Stimulated activated CD8-positive, alpha-beta memory T cell treated with anti-CD3 and anti-CD28 coated beads, Interleukin-4, amount 100 ng/mL, for 24 hours (primary cell): ENCODE data around the gene PCBP4.

Source experiments
- DNase-seq: peaks from one replicate; pipeline ENCODE4 v3.0.0-alpha.2; 2020; ENCODE audit warnings: low read depth

Gene PCBP4

GRCh38 chr3:51955175-51955892 is 11.9 kb downstream of the PCBP4 start, which contains the start of gene GPR62:
TSS of gene GPR62 (plus strand) at chr3:51955381. CDS start at chr3:51955653, 272 bp downstream.
- no peak for DNase-seq

GRCh38 chr3:51954713-51955112 is 12.5 kb downstream of the PCBP4 start:
- DNase-seq, result no peak

DNA sequence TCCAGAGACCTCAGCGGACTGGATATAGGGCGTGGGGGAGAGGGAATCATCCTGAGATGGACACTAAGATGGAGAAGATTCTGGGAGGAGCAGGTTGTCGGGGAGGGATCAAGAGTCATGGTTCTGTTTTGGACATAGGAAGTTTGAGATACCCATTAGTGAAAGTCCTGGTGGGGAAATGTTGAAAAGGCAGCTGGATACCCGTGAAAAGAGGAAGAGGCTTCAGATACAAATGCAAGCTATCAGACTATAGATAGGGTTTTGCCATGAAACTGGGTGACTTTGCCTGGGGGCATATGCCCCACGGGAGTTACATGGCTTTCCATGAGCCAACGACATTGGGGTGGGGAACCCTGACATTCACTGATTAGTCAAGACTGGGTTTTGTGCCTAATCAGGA is 13.1 kb downstream of the PCBP4 start:
- DNase-seq, result no peak

DNA sequence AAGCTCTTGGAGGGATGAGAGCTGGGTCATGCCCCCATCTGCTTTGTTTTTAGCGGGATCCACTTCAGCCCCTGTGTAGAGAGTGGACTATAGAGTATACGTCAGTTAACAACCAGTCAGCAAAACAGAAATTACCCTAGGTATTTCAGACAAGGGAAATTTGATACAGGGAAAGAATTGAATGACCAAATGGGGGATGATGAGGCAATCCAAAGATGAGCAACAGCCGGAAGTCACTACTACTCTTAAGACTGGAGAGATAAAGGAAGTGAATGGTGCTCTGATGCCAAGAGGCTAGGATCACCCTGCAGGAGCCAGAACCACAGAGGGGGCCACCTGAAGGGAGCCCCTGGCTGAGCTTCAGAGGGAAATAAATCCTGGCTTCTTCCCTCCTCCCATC is 13.8 kb downstream of the PCBP4 start:
- no peak for DNase-seq

DNA sequence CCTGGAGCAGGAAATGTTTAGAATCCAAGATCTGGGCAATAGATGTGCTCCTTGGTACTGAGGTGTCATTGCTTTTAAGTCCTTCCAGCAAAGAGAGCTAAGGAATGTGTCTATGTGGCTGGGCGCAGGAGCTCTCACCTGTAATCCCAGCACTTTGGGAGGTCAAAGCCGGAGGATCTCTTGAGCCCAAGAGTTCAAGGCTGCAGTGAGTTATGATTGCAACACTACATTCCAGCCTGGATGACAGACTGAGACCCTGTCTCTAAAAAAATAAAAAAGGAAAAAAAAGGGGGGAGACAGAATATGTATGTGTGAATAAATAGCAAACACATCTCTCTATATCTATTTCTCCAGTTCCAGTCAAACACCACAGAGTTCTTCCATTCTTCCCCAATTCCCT is 16.4 kb downstream of the PCBP4 start:
- DNase-seq, result no peak

- DNase-seq, result no peak
Measured at GRCh38 chr3:51949121-51949520, 18.1 kb downstream of the PCBP4 start.

- no peak for DNase-seq
Measured at GRCh38 chr3:51948016-51948580, 19.2 kb downstream of the PCBP4 start.

GRCh38 chr3:51947215-51947900 is 19.9 kb downstream of the PCBP4 start:
- no peak for DNase-seq

- DNase-seq, result no peak
Measured at GRCh38 chr3:51946796-51947195, 20.5 kb downstream of the PCBP4 start.

- no peak for DNase-seq
Measured at GRCh38 chr3:51945926-51946705, 21.1 kb downstream of the PCBP4 start.

DNA sequence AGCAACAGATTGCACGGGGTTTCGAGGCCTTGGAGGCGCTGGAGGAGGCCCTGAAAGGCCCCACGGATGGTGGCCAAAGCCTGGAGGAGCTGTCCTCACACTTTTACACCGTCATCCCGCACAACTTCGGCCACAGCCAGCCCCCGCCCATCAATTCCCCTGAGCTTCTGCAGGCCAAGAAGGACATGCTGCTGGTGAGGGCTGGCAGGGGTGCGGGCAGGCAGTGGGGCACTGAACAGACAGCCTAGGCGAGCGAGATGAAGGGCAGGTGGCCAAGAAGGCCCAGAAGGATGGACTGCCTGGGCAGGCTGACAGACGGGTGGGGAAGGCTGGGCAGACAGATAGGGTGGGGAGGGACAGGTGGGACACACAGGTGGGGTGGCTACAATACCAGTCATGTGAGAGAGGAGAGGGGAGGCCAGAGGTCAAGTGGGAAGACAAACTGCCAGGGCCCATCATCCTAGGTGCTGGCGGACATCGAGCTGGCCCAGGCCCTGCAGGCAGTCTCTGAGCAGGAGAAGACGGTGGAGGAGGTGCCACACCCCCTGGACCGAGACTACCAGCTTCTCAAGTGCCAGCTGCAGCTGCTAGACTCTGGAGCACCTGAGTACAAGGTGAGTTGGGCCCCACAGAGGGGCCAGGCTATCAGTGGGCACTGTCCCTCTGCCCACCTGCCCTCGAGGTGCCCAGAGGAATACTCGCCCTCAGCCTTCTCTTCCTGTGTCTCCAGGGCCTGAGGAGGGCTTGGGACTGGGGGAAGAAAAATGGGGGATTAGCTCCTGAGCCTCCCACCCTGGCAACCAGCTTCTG is 22.0 kb downstream of the PCBP4 start:
- no peak for DNase-seq

DNA sequence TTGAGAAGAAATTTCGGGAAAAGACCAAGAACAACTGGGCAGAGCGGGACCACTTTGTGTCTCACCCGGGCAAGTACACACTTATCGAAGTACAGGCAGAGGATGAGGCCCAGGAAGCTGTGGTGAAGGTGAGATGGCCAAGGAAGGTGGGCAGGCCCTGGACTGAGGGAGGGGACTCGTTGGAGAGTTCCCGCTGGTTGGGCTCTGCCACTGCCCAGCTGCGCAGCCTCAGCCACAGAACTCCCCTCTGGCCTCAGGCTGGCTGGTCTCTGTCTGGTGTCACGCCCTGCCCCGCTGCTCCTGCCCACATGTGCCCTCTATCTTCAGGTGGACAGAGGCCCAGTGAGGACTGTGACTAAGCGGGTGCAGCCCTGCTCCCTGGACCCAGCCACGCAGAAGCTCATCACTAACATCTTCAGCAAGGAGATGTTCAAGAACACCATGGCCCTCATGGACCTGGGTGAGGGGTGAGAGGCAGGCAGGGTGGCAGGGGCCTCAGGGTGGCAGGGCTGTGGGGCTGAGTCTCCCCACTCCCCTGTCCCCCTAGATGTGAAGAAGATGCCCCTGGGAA is 22.7 kb downstream of the PCBP4 start:
- no peak for DNase-seq

DNA sequence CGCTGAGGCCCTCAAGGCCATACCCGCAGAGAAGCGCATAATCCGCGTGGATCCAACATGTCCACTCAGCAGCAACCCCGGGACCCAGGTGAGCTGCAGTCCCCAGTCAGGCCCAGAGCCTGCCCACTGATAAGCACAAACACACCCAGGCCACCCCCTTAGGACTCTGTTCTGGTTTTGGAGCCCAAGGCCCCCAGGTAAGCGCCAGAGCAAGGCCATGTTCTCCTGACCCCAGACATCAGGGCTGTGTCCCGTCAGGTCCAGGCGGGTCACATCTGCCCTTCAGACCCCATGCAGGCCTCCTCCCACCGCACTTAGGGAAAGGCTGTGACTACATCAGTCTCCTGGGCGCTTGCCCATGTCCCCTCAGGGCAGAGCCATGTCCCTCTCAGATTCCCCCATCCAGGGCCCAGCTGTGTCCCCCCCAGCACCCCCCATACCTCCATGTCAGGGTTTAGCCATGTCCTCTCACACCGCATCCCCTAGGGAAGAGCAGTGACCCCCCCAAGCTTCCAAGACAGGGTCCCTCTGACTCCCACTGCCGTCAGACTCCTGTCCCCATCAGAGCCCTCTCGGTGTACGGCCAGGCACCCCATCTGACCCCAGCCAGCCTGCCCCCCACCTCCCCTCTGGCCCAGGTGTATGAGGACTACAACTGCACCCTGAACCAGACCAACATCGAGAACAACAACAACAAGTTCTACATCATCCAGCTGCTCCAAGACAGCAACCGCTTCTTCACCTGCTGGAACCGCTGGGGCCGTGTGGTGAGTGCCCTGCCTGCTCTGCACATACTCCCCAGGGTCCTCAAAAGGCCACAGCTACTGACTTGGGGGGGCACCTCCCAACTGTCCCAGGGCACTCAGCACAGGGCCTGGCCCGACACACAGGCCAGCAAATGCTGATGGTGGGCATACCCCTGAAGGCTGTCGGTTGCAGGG is 23.5 kb downstream of the PCBP4 start:
- no peak for DNase-seq

- DNase-seq, result peak; percentile 42
Measured at GRCh38 chr3:51942603-51943450, 24.4 kb downstream of the PCBP4 start.

DNA sequence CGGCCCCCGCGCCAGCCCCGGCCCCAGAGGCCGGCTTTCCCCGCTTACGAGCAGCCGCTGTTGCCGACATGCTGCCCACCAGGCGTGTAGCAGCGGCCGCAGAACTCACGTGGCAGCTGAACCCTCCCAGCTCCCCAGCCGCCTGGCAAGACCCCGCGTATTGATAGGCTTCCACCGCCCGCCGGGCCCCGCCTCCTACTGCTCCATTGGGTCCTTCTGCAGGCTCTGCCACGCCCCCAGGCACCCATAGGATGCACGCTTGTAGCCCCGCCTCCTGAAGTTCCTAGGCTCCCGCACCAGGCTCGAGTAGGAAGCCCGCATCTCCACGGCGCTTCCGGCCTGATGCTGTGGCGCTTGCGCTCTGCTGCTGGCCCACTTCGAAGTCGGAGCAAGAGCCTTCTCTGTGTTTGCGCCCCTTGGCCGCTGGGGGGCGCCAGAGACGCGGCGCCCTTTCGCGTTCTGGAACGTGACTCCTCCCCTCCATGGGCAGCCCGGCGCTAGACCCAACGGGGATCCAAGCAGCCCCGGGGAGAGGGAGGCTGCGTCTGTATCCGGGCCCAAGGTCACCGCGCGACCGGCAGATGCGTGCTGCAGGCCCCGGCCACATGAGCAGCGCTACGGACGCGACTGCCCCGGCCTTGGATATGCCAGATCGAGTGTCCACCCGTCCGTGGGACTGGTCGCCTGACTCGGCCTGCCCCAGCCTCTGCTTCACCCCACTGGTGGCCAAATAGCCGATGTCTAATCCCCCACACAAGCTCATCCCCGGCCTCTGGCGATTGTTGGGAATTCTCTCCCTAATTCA is 25.3 kb downstream of the PCBP4 start, which contains the start of the genes PARP3 and RRP9:
Gene PARP3, plus strand, starts transcription at position 566 of the 805 bp plus-strand sequence. CDS start 993 bp downstream, outside the sequence.
Gene RRP9, minus strand, starts transcription at position 107 of the 805 bp plus-strand sequence. Its CDS starts 37 bp downstream, at position 70.
- peak; percentile 100 for DNase-seq

- DNase-seq, result no peak
Measured at GRCh38 chr3:51941463-51941797, 25.8 kb downstream of the PCBP4 start.

DNA sequence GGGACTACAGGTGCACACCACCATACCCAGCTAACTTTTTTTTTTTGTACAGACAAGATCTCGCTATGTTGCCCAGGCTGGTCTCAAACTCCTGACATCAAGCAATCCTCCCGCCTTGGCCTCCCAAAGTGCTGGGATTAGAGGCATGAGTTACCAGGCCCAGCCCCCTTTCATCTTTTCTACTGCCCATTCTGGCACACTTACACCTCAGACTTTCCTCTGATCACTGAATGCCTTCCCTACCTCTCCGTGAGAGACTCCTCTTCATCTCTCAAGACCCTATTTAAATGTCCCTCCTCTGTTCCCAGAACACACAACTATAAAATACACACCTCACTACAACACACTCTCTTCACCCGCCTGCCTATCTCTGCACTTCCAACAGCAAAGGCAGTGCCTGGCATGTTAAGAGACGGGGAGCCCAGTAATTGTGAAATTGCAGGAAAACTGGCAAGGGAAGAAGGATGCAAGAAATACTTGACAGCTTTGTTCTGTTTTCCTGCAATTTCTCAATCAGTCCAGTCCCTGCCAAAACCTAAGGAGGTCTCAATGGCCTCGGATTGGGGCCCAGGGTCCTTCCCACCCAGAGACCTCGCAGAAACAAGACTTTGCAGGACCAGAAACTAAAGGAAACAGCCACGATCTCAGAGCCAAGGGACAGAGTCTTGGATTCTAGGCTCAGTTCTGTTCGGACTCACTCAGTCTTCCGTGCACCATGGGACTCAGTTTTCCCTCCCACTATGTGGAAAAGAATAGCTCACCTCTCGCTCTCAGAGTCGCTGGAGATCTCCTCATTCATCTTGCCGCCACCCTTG is 26.4 kb downstream of the PCBP4 start:
- no peak for DNase-seq
